ENCODE measurements around the gene AKAP11.

DNA sequence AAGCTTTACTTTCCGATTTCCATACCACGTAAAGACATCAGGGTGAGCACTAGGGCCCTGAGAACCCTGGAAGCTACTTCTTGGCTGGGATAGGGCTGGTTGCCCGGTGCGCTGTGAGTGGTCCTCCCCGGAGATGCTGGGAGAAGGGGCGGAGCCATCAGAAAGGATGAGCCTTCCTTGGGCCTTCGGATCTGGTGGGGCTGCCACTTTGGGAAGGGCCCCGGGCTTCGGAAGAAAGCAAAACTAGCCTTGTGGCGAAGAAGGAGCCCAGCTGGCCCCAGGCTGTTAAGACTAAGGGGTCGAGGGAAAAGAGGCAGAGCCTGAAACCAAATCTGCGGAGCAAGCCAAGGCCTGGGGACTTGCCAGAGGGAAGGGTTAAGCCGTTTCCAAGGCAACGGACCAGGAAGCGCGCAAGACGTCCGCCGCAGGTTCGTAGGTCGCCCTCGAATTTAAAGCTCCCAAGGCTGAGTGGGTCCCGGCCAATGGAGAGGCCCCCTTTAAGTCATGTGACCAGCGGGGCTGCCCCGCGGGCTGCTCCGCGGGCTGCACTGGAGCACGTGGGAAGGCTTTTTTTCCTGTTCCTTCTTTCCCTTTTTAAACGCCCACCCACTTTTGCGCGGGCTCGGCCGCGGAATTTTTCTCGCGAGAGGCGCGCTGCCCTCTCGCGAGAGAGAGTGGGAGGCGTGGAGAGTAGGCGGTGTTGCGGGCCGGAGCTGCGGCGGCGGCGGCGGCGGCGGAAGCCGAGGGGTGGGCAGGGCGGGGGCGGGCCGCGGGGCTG, 426 bp upstream of the AKAP11 start:
- TF ChIP-seq, protein P1, sequence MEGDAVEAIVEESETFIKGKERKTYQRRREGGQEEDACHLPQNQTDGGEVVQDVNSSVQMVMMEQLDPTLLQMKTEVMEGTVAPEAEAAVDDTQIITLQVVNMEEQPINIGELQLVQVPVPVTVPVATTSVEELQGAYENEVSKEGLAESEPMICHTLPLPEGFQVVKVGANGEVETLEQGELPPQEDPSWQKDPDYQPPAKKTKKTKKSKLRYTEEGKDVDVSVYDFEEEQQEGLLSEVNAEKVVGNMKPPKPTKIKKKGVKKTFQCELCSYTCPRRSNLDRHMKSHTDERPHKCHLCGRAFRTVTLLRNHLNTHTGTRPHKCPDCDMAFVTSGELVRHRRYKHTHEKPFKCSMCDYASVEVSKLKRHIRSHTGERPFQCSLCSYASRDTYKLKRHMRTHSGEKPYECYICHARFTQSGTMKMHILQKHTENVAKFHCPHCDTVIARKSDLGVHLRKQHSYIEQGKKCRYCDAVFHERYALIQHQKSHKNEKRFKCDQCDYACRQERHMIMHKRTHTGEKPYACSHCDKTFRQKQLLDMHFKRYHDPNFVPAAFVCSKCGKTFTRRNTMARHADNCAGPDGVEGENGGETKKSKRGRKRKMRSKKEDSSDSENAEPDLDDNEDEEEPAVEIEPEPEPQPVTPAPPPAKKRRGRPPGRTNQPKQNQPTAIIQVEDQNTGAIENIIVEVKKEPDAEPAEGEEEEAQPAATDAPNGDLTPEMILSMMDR (IDR thresholded peaks at IDR 0.05), result no peak
- TF ChIP-seq POLR2A (IDR thresholded peaks at IDR 0.05) (no peak), POLR2AphosphoS5 (IDR thresholded peaks at IDR 0.05) (peak; percentile 87)
